ENCODE data around the gene SH3RF3. TPM values are rescaled to one million over a fixed set of nuclear protein-coding genes. Genes with fewer than 3 reads are reported as not detected.

The SH3RF3 gene
- total RNA-seq, 1 donor from 2014 or later, result 1.7 TPM

DNA sequence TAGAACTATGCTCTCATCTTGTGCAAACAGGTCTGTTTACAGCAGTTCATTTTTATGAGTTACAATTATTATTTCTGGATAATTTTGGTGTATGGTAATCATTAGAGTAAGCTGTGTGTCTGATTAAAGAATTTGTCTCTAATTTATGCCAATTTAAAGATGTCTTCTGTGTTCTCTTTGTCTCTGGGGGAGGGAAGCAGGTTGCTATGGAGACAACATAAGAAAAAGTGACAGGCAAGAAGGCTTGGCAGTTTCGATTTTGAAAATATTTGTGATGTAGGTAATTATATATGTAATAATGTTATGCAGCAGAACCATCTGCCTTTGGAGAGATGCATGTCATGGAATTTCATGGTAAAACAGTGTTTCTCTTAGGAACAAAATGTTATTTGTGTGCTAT, 78.2 kb downstream of the SH3RF3 start:
- TF ChIP-seq, protein P1, sequence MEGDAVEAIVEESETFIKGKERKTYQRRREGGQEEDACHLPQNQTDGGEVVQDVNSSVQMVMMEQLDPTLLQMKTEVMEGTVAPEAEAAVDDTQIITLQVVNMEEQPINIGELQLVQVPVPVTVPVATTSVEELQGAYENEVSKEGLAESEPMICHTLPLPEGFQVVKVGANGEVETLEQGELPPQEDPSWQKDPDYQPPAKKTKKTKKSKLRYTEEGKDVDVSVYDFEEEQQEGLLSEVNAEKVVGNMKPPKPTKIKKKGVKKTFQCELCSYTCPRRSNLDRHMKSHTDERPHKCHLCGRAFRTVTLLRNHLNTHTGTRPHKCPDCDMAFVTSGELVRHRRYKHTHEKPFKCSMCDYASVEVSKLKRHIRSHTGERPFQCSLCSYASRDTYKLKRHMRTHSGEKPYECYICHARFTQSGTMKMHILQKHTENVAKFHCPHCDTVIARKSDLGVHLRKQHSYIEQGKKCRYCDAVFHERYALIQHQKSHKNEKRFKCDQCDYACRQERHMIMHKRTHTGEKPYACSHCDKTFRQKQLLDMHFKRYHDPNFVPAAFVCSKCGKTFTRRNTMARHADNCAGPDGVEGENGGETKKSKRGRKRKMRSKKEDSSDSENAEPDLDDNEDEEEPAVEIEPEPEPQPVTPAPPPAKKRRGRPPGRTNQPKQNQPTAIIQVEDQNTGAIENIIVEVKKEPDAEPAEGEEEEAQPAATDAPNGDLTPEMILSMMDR (IDR thresholded peaks at IDR 0.05; ENCODE audit: partially characterized antibody, unreplicated experiment), result no peak
- H3K27ac Mint-ChIP-seq (ENCODE audit: unreplicated experiment), result no peak overlapping the region

DNA sequence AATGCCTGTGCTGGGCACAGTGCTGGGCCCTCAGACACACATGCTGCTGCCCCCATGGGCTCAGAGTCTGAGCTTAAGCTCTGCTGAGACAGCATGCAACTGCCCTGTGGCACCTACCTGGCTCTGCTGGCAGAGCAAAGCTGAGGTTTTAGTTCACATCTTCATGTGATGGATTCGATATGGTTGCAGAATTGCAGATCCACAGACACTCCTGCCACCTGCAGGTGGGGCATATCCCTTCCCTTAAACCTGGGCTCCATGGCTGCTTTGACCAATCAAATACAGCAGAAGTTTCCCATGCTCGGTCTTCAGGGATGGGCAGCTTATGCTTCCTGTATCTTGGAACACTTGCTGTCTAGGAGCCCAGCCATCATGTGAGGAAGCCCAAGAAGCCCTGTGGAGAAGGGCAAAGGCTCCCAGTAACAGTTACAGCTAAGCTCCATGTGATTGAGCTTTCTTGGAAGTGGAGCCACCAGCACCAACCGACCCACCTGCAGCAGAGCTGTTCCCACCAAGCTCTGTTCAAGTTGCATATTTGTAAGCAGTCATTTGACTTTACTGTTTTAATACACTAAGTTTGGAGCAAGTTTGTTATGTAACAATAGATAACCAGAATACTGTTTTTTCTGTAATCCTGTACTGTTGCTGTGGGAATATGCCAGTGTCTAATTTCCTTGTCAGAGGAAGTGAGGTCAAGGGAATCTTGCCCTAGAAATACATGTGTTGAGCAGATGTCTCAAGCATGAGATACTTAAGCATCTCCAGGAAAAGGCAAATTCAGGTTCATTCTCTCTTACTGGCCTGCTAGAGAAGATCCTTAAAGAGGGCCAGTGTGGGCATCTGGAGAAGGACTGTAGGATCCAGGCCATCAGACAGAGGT, 79.3 kb downstream of the SH3RF3 start:
- Mint-ChIP-seq H3K4me1 (ENCODE audit: low read depth, unreplicated experiment) (peaks cover 6% of the 10 kb centered on the region), H3K36me3 (ENCODE audit: unreplicated experiment) (no peaks in the 10 kb centered on the region), H3K9me3 (ENCODE audit: unreplicated experiment) (peaks cover 2% of the 10 kb centered on the region), H3K27ac (ENCODE audit: unreplicated experiment) (no peak overlapping the region), H3K4me3 (ENCODE audit: unreplicated experiment) (no peak overlapping the region), H3K27me3 (ENCODE audit: unreplicated experiment) (peaks cover 4% of the 10 kb centered on the region)
- no peak for DNase-seq
- TF ChIP-seq, protein P1 (IDR thresholded peaks at IDR 0.05; ENCODE audit: partially characterized antibody, unreplicated experiment), result no peak

More for the DNA sequence above, 78.2 kb downstream of the SH3RF3 start:
- H3K4me3 Mint-ChIP-seq (ENCODE audit: unreplicated experiment), result no peak overlapping the region
- no peaks in the 10 kb centered on the region for H3K36me3 Mint-ChIP-seq (ENCODE audit: unreplicated experiment)
- peaks cover 7% of the 10 kb centered on the region for H3K4me1 Mint-ChIP-seq (ENCODE audit: low read depth, unreplicated experiment)
- H3K9me3 Mint-ChIP-seq (ENCODE audit: unreplicated experiment), result peaks cover 2% of the 10 kb centered on the region
- DNase-seq, result no peak
- H3K27me3 Mint-ChIP-seq (ENCODE audit: unreplicated experiment), result peaks cover 2% of the 10 kb centered on the region

DNA sequence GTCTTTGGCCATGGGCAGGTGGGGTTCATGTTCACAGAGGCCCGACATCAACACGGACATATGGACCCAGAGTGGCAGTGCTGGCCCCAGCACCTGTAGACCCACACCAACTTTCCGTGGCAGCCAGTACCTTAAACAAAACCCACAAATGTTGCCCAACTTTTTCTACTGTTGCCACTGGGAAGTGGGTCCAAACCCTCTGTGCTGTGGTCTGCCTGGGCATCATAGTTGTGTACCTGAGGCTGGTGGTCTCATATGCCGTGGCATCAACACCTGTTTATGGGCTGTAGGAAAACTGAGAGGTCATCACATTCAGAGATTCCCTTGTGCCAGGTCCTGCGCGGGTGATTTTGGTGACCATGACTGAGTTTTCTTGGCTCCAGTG, 79.9 kb downstream of the SH3RF3 start:
- no peaks in the 10 kb centered on the region for H3K9me3 Mint-ChIP-seq (ENCODE audit: unreplicated experiment)
- peaks cover 6% of the 10 kb centered on the region for H3K27me3 Mint-ChIP-seq (ENCODE audit: unreplicated experiment)
- DNase-seq, result no peak
- no peak overlapping the region for H3K27ac Mint-ChIP-seq (ENCODE audit: unreplicated experiment)
- H3K4me3 Mint-ChIP-seq (ENCODE audit: unreplicated experiment), result no peak overlapping the region
- H3K36me3 Mint-ChIP-seq (ENCODE audit: unreplicated experiment), result no peaks in the 10 kb centered on the region
- peaks cover 6% of the 10 kb centered on the region for H3K4me1 Mint-ChIP-seq (ENCODE audit: low read depth, unreplicated experiment)
- TF ChIP-seq, protein P1 (IDR thresholded peaks at IDR 0.05; ENCODE audit: partially characterized antibody, unreplicated experiment), result no peak

DNA sequence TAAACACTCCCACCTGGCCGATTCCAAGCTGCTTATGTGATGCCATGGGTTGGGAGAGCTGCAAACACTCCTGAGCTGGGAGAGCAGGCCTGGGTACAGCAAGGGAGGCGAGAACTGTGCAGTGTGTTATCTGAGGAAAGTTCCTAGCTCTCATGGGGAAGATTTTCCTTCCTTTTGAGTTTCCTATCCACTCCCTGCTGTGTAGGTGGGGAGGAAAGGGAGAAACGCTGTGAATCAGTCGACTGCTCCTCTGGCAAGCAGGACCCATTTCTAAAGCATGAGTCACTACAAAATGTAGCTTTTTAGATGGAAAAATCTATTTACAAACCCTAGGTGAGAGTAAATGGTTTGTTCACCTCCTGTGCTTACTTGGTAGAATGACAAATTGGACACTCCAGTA, 80.4 kb downstream of the SH3RF3 start:
- TF ChIP-seq, protein P1 (IDR thresholded peaks at IDR 0.05; ENCODE audit: partially characterized antibody, unreplicated experiment), result no peak
- Mint-ChIP-seq H3K9me3 (ENCODE audit: unreplicated experiment) (no peaks in the 10 kb centered on the region), H3K27me3 (ENCODE audit: unreplicated experiment) (peaks cover 6% of the 10 kb centered on the region), H3K4me3 (ENCODE audit: unreplicated experiment) (no peak overlapping the region), H3K36me3 (ENCODE audit: unreplicated experiment) (no peaks in the 10 kb centered on the region), H3K27ac (ENCODE audit: unreplicated experiment) (no peak overlapping the region), H3K4me1 (ENCODE audit: low read depth, unreplicated experiment) (peaks cover 6% of the 10 kb centered on the region)
- DNase-seq, result no peak

DNA sequence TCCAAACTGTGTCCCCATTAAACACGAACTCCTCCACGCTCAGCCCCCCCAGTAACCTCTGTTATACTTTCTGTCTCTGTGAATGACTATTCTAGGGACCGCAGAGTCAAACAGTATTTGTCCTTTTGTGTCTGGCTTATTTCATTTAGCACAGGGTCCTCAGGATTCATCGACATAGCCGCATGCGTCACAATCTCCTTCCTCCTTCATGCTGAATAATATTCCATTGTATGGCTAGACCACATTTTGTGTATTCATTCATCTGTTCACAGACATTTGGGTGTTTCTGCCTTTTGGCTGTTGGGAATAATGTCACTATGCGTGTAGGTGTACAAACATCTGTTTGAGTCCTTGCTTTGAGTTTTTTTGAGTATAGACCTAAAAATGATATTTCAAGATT, 80.9 kb downstream of the SH3RF3 start:
- no peaks in the 10 kb centered on the region for H3K36me3 Mint-ChIP-seq (ENCODE audit: unreplicated experiment)
- DNase-seq, result no peak

More for the DNA sequence above, 80.9 kb downstream of the SH3RF3 start:
- peaks cover 6% of the 10 kb centered on the region for H3K4me1 Mint-ChIP-seq (ENCODE audit: low read depth, unreplicated experiment)
- TF ChIP-seq, protein P1 (IDR thresholded peaks at IDR 0.05; ENCODE audit: partially characterized antibody, unreplicated experiment), result no peak
- no peak overlapping the region for H3K4me3 Mint-ChIP-seq (ENCODE audit: unreplicated experiment)
- H3K9me3 Mint-ChIP-seq (ENCODE audit: unreplicated experiment), result no peaks in the 10 kb centered on the region
- H3K27ac Mint-ChIP-seq (ENCODE audit: unreplicated experiment), result no peak overlapping the region
- H3K27me3 Mint-ChIP-seq (ENCODE audit: unreplicated experiment), result peaks cover 6% of the 10 kb centered on the region

All from glutamatergic neuron (in vitro differentiated cells).